ENCODE data around the gene REEP5. TPM values are rescaled to one million over a fixed set of nuclear protein-coding genes. Genes with fewer than 3 reads are reported as not detected.

Gene REEP5
- total RNA-seq, 3 donors from 2014 or later, result 96.4 to 177 (median 117) TPM

DNA sequence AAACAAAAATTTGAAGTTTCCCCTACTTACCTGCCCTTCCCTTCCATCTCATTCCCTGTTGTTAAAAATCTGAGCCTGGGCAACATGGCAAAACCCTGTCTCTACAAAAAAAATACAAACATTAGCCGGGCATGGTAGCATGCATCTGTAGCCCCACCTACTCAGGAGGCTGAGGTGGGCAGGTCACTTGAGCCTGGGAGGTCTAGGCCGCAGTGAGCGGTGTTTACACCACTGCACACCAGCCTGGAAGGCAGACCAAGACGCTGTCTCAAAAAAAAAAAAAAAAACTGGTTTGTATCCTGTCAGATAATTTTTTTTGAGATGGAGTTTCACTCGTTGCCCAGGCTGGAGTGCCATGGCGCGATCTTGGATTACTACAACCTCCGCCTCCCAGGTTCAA is 16.3 kb upstream of the REEP5 start:
- DNase-seq (ENCODE audit: low spot score in 2 of 2), result no peak
- intact Hi-C loops (cut with DNase I; ENCODE audit: low total_unique reads), result no loop called here
- TF ChIP-seq POLR2A (IDR thresholded peaks at IDR 0.05) (no peak), POLR2AphosphoS5 (IDR thresholded peaks at IDR 0.05) (no peak)
- TF ChIP-seq, protein P1, sequence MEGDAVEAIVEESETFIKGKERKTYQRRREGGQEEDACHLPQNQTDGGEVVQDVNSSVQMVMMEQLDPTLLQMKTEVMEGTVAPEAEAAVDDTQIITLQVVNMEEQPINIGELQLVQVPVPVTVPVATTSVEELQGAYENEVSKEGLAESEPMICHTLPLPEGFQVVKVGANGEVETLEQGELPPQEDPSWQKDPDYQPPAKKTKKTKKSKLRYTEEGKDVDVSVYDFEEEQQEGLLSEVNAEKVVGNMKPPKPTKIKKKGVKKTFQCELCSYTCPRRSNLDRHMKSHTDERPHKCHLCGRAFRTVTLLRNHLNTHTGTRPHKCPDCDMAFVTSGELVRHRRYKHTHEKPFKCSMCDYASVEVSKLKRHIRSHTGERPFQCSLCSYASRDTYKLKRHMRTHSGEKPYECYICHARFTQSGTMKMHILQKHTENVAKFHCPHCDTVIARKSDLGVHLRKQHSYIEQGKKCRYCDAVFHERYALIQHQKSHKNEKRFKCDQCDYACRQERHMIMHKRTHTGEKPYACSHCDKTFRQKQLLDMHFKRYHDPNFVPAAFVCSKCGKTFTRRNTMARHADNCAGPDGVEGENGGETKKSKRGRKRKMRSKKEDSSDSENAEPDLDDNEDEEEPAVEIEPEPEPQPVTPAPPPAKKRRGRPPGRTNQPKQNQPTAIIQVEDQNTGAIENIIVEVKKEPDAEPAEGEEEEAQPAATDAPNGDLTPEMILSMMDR (IDR thresholded peaks at IDR 0.05), result no peak

DNA sequence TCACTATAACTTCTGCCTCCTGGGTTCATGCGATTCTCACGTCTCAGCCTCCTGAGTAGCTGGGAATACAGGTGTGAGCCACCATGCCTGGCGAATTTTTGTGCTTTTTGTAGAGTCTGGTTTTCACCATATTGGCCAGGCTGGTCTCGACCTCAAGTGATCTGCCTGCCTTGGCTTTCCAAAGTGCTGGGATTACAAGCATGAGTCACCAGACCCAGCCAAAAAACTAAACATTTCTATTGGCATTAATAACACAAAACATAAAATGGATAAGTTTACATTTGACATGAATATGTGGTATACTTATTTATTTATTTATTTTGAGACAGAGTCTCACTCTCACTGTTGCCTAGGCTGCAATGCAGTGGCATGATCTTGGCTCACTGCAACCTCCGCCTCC is 13.6 kb upstream of the REEP5 start:
- intact Hi-C loops (cut with DNase I; ENCODE audit: low total_unique reads), result no loop called here
- no peak for DNase-seq (ENCODE audit: low spot score in 2 of 2)
- no peaks in the 10 kb centered on the region for H3K4me1 ChIP-seq
- H3K9me3 ChIP-seq, result no peaks in the 10 kb centered on the region
- TF ChIP-seq POLR2AphosphoS5 (IDR thresholded peaks at IDR 0.05), result no peak
- TF ChIP-seq, protein P1 (IDR thresholded peaks at IDR 0.05), result no peak
- no peak for TF ChIP-seq POLR2A (IDR thresholded peaks at IDR 0.05)
- H3K4me3 ChIP-seq, result no peak overlapping the region
- H3K27me3 ChIP-seq, result no peaks in the 10 kb centered on the region
- no peak overlapping the region for H3K27ac ChIP-seq
- H3K36me3 ChIP-seq, result no peaks in the 10 kb centered on the region

More for the DNA sequence above, 16.3 kb upstream of the REEP5 start:
- H3K36me3 ChIP-seq, result no peaks in the 10 kb centered on the region
- H3K27ac ChIP-seq, result no peak overlapping the region
- H3K4me3 ChIP-seq, result no peak overlapping the region
- no peaks in the 10 kb centered on the region for H3K4me1 ChIP-seq
- H3K27me3 ChIP-seq, result no peaks in the 10 kb centered on the region
- no peaks in the 10 kb centered on the region for H3K9me3 ChIP-seq

DNA sequence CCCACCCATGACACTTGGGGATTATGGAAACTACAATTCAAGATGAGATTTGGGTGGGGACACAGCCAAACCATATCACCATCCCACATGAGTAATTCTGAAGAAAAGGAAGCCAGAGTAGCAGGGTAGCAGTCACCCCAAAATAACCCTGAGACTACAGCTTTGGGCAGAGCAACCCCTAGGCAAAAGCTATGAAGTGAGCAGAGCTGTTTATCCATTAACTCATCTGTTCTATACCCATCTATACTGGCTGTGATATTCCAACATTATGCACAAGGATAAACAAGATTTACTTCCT is 12.3 kb upstream of the REEP5 start:
- H3K27ac ChIP-seq, result peak overlapping the region; percentile 43 to 50
- H3K4me3 ChIP-seq, result no peak overlapping the region
- no peaks in the 10 kb centered on the region for H3K4me1 ChIP-seq
- H3K27me3 ChIP-seq, result no peaks in the 10 kb centered on the region
- no peak for DNase-seq (ENCODE audit: low spot score in 2 of 2)
- intact Hi-C loops (cut with DNase I; ENCODE audit: low total_unique reads), result no loop called here
- no peaks in the 10 kb centered on the region for H3K9me3 ChIP-seq
- no peaks in the 10 kb centered on the region for H3K36me3 ChIP-seq
- TF ChIP-seq POLR2A (IDR thresholded peaks at IDR 0.05), result no peak
- no peak for TF ChIP-seq POLR2AphosphoS5 (IDR thresholded peaks at IDR 0.05)
- TF ChIP-seq, protein P1 (IDR thresholded peaks at IDR 0.05), result no peak

DNA sequence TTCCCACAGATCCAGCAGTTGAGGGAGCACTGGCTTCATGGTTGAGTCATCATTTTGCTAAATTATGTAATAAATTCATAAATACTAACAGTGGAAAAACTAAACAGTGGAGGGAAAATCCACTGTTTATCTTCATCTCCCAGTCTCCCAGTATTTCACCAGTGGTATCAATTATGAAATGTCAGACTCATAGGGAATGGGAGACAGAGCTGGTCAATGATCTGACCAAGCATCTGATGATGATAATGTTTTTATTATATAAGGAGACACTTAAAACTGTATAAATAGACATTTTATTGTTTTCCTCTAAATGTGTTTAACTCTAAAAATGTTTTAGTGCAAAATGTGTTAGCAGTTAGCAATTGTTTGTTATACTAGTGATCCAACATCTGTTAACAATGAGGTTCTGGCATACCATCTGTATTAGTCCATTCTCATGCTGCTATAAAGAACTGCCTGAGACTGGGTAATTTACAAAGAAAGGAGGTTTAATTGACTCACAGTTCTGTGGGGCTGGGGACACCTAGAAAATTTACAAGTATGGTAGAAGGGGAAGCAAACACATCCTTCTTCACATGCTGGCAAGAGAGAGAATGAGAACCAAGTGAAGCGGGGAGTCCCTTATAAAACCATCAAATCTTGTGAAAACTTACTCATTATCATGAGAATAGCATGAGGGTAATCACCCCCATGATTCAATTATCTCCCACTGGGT is 11.8 kb upstream of the REEP5 start:
- Histone ChIP-seq H3K9me3 (no peaks in the 10 kb centered on the region), H3K36me3 (no peaks in the 10 kb centered on the region), H3K27me3 (no peaks in the 10 kb centered on the region), H3K4me3 (no peak overlapping the region), H3K4me1 (no peaks in the 10 kb centered on the region), H3K27ac (peak overlapping the region; percentile 43 to 50)
- intact Hi-C loops (cut with DNase I; ENCODE audit: low total_unique reads), result no loop called here
- DNase-seq (ENCODE audit: low spot score in 2 of 2), result no peak
- TF ChIP-seq POLR2AphosphoS5 (IDR thresholded peaks at IDR 0.05), result no peak
- no peak for TF ChIP-seq POLR2A (IDR thresholded peaks at IDR 0.05)
- TF ChIP-seq, protein P1 (IDR thresholded peaks at IDR 0.05), result no peak

DNA sequence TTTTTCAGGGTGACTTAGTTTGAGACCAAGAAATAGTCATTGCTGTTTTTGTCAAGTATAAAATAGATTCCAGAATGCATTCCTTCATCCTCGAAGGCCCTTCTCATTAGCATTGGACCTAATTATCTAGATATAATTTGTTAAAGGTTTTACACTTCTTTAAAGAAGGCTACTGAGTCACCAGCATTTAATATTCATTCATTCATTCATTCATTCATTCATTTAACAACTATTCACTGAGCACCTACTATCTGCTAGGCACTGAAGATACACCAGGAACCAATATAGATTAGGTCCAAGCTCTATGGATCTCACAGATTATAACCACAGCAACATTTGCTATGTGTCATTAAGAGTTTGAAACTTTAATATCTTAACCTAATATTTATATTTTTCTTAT is 11.1 kb upstream of the REEP5 start:
- no peak for TF ChIP-seq POLR2A (IDR thresholded peaks at IDR 0.05)
- no peak for TF ChIP-seq POLR2AphosphoS5 (IDR thresholded peaks at IDR 0.05)
- TF ChIP-seq, protein P1 (IDR thresholded peaks at IDR 0.05), result no peak
- Histone ChIP-seq H3K36me3 (no peaks in the 10 kb centered on the region), H3K4me1 (no peaks in the 10 kb centered on the region), H3K27me3 (no peaks in the 10 kb centered on the region), H3K27ac (no peak overlapping the region), H3K4me3 (no peak overlapping the region), H3K9me3 (no peaks in the 10 kb centered on the region)
- intact Hi-C loops (cut with DNase I; ENCODE audit: low total_unique reads), result no loop called here
- DNase-seq (ENCODE audit: low spot score in 2 of 2), result no peak
